G401 (cell line): ENCODE measurements around the gene SNAPIN. TPM values are rescaled to one million over a fixed set of nuclear protein-coding genes. Genes with fewer than 3 reads are reported as not detected.
"Not testable (repeated sequence)": the region's sequence is repeated elsewhere in the genome, so short reads cannot be mapped to it uniquely, and the experiment has no call there.

ENCODE experiments used
- DNase-seq: peaks from one replicate; pipeline ENCODE4 v3.0.0-alpha.2; 2015; ENCODE audit warnings: low spot score
- in situ Hi-C: cut with HindIII; loops from 2 replicates; pipeline ENCODE4 v1.10.0; 2016; ENCODE audit warnings: low sequenced_read_pairs, mixed read lengths
- total RNA-seq: library from RNA; depleted of rRNA; stranded (reverse); fragments of >200 nt; shearing (Covaris generic); gene quantifications from 2 replicates; pipeline ENCODE4 v1.2.3, GENCODE V29; 2014

Gene SNAPIN
- total RNA-seq, 1 experiment from 2014 or later = 49.8 TPM

DNA sequence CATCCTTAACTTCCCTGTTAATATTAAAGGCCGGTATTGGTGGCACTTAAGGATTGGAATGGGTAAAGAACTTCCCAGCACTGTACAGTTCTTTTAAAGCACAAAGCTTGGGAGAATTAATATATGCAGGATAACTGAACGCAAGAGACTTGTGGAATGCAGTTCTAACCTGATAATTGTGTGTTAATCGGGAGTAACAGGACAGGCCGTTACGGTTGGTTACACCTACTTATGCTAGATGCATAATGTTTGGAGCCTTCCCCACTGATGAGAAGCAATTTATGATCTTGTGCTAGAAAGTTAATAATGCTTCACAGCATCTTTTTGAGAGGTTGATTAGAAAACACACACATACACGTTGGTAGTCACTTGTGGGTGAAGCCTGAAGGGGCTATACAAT is 17.6 kb upstream of the SNAPIN start:
- no peak for DNase-seq
- in situ Hi-C loops = no loop called here

DNA sequence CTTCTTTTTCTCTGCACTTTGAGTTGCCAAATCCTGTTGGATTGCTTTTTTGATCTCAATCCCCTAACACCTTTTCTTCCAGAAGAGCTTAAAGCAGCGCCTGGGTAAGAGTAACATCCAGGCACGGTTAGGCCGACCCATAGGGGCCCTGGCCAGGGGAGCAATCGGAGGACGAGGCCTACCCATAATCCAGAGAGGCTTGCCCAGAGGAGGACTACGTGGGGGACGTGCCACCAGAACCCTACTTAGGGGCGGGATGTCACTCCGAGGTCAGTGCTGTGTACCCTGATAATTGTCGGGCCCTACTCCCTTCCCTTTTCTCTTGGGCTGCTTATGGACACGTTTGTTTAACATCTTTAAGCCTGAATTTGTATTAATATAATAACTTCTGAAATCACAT is 16.3 kb upstream of the SNAPIN start:
- in situ Hi-C loops = no loop called here
- no peak for DNase-seq

DNA sequence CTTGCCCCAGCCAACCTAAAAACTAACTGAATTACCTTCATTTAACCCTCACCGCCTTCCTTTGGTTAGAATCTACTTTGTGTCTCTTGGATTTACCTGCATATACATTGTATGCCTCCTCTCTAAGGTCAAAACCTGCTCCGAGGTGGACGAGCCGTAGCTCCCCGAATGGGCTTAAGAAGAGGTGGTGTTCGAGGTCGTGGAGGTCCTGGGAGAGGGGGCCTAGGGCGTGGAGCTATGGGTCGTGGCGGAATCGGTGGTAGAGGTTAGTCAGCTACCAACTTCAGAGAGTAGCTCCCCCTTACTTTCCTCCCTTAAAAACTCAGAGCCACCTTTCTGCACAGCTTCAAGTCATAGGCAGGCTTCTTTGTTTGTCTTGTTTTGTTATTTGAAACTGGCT is 15.4 kb upstream of the SNAPIN start:
- no peak for DNase-seq
- in situ Hi-C loops = no loop called here

DNA sequence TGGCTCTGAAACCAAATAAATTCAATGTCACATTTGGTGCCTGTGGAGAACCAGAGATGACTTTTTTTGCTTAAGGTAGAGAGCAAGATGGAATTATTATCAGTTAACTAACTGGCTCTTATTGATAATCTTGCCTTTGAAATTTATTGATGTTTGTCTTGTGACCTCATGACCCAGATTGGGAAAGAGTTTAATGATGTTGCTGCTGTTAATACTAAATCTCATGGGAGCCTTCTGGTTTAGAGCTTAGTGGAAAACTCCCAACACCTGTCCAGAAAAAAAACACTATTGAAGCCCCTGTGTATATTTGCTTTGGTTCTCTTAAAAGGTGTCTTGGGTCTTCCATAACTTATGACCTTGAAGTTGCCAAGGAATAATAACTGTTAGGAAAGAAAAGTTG is 14.7 kb upstream of the SNAPIN start:
- DNase-seq = no peak
- in situ Hi-C loops = no loop called here

DNA sequence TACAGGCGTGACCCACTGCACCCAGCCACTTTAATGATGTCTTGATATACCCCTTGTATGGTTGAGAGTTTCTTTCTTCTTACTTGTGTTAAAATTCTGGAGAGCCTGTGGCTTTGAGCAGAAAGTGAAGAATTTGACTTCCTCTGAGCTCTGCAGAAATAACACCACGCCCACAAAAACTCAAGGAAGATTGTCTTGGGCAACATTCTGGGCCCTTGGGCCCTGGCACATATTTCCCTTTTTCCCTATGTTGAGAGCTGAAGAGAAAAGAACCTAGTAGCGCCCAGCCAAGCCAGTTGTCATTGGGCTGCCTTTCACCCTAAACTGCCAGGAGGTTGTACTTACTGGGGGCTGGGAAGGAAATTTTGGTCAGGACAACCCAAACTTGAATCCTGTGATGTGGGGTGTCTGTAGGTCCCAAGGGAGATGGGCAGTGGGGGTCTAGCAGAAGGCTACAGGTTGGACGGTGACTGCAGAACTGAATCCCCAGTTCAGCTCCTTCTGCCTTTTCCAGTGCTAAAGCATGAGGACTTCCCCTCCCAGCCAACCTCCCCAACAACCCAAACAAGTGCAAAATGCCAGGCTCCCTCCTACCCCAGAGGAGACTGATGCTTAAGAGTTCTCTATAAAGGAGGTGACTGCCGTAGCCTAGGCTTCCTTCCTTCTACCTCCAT is 11.7 kb upstream of the SNAPIN start:
- no peak for DNase-seq
- in situ Hi-C loops = no loop called here

DNA sequence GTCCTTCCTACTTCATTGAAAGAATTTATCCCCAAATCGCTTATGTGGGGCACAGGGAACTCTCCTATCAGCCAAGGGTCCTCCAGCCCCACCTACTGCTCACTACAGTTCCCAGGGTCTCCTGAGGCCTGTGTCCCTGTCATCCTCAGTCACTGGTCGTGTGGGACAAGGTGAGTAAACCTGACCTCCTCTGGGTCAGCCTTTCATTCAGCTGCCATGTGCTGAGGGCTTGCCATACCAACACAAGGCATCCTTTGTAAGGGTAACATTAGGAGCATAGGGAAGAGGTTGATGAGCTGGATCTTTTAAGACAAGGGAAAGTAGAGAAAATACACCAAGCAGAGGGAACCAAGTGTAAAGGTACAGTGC is 11.2 kb upstream of the SNAPIN start:
- no peak for DNase-seq

DNA sequence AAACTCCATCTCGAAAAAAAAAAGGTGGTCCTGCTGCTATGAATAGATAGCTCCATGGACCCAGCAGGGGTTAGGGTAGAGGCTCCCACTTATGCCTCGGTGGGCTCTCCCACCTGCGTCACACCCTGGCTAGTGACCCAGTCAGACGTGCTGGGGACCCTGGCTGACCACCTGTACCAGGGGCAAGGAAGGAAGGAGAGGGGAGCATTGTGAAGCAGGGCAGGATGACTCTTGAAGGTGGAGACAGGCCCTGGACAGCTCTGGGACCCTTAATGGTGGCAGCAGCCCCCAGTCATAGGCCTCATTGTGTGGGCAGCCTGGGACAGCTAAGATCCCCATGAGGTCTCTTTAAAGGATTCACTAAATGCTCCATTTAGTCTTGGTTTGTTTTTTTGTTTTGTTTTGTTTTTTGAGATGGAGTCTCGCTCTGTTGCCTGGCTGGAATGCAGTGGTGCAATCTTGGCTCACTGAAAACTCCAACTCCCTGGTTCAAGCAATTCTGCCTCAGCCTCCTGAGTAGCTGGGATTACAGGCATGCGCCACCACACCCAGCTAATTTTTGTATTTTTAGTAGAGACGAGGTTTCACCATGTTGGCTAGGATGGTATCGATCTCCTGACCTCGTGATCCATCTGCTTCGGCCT is 10.4 kb upstream of the SNAPIN start:
- in situ Hi-C loops = no loop called here
- no peak for DNase-seq

More for the DNA sequence above, 11.2 kb upstream of the SNAPIN start:
- in situ Hi-C loops = no loop called here

DNA sequence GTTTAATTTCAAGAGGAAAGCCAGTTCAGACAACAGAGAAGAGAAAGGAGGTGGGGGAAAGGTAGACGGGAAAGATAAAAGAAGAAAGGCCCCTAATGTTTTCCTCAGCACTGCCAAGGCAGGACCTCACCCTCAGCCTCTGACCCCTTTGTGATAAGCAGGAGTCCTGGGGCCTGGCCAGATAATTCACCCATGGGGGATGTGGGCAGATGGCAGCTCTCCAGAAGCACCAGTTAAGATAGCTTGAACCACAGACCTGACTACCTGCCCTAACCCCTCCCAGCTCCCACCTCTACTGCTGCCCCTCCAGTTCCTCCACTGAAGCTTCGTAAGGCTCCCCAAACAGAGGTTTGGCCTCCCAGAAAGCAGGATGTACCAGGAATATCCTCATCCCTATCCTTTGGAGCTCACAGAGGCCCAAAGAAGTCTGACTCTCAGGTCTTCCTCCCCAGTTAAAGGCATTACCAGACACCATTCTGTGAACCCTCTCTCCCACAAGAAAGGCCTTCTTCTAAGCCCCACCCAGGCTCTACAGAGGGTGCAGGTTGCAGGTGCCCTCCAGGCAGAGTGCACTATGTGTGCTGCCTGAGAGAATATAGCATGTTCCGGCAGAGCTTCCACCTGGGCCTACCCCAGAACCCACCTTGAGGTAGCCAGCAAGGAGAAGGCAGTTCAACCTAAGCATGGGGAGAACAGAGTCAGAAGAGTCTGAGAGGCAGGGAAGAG is 9.2 kb upstream of the SNAPIN start:
- DNase-seq = no peak
- in situ Hi-C loops = no loop called here

DNA sequence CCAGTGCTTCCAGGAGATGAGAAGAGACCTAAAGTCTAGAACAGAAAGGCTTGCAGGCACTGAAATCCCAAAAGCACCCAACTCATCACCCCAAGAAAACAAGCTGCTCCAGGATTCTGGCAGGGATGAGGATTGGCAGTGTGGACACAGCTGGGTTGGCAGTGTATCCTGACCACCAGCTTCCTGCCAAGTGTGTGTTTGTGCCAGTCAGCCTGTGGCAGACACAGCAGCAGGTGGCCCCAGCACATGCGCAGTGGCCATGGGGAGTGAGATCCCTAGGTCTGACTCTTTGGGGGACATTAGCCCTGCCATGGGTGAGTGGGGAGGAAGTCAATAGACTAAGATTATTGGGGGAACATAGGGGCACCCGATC is 8.7 kb upstream of the SNAPIN start:
- in situ Hi-C loops = no loop called here
- DNase-seq = peak; percentile 76

DNA sequence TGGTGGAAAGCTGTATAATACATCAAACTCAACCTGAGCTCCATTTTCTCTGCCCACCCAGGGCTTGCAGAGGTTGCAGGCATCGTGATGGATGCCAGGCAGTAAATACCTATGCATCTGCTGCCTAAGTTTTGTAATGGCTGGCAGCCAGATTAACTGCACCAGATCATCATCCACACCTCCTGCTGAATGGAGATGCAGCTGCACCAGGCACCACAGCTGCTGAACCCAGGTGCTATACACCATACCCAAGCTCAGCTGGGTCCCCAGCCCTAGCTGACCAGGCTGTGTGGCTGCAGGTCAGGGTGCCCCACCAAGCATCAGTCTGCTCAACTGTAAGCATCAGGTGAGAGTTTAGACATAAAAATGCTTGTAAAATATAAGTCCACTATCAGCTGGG is 6.7 kb upstream of the SNAPIN start:
- DNase-seq = no peak
- in situ Hi-C loops = no loop called here

DNA sequence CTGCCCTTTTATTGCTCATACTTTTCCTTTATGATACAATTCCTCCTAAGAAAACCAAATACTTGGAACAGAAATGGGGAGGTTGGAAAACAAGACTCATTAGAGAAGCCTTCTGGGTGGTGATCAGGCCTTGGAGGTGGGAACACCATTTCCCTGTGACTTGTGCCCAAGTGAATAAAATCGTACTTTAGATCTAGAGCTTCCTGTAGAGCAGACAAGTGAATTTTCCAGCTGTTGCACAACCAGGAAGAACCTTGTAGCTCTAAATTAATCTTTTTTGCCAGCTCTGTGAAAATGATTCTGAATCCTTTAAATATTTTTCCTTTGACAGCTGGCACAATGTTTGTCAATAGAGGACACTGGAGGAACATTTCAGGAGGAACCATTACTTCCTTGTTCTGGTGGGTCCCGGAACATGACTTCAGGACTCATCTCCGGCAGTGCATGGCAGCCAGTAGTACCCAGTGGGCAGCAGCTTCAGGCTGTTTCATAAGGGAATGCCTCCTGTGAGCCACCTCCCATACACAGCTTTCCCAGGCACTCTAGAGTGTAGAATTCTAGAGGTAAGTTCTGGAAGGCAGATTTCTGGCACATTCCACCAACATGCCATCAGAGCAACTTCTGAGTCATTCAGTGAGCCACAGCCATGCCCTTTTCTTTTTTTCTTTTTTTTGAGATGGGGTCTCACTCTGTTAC is 5.5 kb upstream of the SNAPIN start:
- DNase-seq = no peak
- in situ Hi-C loops = no loop called here

DNA sequence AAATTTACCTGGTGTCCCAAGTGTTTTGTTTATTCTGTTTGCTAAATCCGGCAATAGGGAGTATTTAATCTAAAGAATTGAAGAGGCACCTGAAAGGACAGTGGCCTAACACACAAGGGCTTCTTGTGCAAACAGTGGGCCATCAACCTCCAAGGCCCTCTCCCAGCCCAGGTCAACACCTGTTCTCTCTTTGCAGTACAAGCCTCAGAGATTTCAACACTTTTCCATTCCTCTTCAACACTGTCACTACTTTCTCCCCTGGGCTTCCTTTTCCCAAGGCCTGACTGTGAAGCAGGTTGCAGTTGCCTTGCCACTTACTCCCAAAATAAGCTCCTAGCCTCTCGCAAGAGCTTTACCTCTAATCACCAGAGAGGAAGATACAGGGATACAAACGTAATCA is 3.2 kb upstream of the SNAPIN start:
- in situ Hi-C loops = no loop called here
- DNase-seq = no peak

DNA sequence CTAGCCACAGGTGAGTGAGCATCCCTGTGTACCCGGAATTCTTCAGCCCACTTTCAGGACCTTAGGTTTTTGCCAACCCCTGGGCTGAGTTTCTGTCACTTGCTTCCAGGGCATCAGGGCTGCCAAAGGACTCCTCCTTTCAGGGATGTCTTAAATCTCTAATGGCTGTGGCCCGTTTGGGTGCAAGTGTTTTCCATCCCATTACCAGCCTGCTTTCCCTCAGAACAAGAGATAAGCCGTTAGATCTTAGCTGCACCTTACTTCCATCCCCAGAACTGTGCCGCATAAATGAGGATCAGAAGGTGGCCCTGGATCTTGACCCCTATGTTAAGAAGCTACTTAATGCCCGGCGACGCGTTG is 652 bp downstream of the SNAPIN start:
- in situ Hi-C loops = no loop called here
- no peak for DNase-seq

DNA sequence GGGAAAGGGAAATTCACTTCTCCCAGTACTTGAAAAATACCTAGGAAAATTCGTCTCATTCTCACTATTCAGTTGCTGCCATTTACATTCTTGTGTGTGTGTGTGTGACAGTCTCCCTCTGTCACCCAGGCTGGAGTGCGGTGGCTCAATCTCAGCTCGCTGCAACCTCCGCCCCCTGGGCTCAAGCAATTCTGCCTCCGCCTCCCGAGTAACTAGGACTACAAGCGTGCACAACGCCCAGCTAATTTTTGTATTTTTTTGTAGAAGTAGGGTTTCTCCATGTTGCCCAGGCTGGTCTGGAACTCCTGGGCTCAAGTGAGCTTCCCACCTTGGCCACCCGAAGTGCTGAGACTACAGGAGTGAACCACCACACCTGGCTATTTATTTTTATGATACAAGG is 1.2 kb downstream of the SNAPIN start:
- in situ Hi-C loops = no loop called here
- DNase-seq = no peak

DNA sequence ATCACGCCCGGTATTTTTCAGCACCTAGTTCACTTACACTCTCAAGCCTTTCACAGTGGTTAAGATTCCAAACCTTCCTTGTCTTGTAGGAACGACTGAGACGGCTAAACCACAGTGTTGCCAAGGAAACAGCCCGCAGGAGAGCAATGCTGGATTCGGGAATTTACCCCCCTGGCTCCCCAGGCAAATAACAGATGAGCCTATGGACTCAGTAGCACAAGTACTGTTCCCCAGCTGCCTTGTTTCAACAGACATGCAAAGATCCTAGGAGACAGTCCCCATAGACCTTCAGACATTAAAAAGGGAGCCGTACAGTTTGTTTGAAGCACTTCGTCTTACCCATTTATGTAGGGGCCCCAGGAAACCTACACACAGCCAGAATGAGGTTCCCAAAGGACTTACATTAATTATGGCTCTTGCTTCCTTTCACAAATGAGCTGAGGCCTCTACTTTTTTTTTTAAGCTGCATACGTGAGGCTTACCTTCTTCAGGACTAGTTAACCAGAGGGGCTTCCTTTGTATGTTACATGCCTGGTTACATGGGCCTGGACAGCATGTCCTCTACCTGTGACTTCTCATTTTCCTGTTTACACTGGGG is 2.7 kb downstream of the SNAPIN start:
- DNase-seq = no peak
- in situ Hi-C loops = no loop called here

DNA sequence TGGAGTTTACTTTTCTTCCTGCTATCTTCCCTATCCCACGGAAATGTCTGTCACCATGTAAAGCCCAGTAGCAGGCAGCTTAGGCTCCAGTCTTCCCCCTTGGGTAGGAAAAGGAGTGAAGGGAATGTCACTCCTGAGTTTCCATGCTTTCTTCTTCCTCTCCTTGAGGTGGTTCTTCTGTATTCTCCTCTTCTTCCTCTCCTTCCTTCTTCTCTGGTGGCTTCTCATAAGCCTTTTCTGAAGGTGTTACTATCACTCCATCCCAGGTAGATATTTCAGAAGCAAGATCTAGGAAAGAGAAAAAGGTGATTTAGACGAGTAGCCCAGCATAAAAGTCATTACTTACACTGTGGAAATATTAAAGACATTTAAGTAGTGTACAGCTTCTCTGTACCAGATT is 3.8 kb downstream of the SNAPIN start:
- in situ Hi-C loops = no loop called here
- no peak for DNase-seq

DNA sequence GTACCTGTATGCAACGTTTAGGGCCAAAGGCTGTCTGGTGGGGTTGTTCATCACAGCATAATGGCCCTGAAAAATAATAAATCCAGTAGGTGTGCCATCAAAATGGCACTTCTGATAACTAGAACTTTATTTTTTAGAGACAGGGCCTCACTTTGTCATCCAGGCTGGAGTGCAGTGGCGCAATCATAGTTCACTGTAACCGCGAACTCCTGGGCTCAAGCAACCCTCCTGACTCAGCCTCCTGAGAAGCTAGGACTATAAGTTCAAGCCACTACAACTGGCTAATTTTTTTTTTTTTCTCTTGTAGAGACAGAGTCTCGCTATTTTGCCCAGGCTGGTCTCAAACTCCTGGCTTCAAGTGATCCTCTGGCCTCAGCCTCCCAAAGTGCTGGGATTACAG is 4.7 kb downstream of the SNAPIN start:
- in situ Hi-C loops = no loop called here

DNA sequence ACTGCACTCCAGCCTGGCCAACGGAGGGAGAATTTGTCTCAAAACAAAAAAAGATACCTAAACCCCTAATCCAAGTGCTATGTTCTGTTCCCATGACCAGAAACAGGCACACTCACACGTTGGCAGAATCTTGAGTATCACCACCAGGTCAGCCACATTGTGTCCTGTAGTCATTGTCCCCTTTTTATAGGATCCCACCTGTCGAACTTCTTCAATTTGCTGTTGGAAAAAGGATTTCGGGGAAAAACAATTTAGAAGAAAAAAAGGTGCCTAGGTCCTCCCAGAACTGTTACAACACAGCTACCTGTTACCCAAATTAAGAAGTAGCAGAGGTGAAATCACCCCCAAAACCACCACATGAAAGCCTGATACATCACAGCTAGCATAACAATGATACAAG is 8.9 kb downstream of the SNAPIN start:
- DNase-seq = no peak
- in situ Hi-C loops = no loop called here

More for the DNA sequence above, 4.7 kb downstream of the SNAPIN start:
- DNase-seq = no peak

DNA sequence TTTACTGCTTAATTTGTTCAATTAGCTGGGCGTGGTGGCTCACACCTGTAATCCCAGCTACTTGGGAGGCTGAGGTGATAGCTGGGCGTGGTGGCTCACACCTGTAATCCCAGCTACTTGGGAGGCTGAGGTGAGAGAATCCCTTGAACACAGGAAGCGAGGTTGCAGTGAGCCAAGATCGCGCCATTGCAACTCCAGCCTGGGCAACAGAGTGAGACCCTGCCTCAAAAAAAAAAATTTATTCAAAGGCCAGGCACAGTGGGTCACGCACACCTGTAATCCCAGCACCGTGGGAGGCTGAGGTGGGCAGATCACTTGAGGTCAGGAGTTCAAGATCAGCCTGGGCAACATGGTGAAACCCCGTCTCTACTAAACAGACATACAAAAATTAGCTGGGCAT is 10.2 kb downstream of the SNAPIN start:
- in situ Hi-C loops, DNase-seq: not testable (repeated sequence)

DNA sequence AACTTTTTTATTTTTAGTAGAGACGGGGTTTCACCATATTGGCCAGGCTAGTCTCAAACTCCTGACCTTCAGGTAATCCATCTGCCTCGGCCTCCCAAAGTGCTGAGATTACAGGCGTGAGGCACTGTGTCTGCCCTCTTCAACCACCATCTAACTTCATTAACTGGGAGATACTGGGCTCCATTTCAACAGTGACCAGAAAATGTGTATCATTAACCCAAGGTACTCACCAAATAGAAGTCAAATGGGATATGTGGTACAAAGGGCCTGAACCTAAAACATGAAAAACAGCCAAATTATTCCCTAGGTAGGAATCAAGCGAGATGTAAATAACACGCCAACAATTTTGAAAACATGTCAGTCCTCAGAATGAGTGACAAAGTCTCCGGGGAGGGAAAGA is 11.1 kb downstream of the SNAPIN start:
- in situ Hi-C loops = no loop called here
- no peak for DNase-seq
